Measurements from ENCODE around the gene SPCS1.

Gene SPCS1

GRCh38 chr3:52743152-52743551 is 37.2 kb downstream of the SPCS1 start:
- no peak overlapping the region for H3K4me3 ChIP-seq (ENCODE audit: low read depth, low read length)
- H3K27me3 ChIP-seq (ENCODE audit: control insufficient read depth, insufficient read depth, low read length), result no peaks in the 10 kb centered on the region
- H3K9ac ChIP-seq (ENCODE audit: low read depth, low read length), result no peak overlapping the region
- no peaks in the 10 kb centered on the region for H3K4me1 ChIP-seq (ENCODE audit: control insufficient read depth, insufficient read depth, low read length)
- H3K36me3 ChIP-seq (ENCODE audit: control insufficient read depth, insufficient read depth, low read length), result peaks cover 19% of the 10 kb centered on the region
- H3K9me3 ChIP-seq (ENCODE audit: control insufficient read depth, insufficient read depth, low read length), result no peaks in the 10 kb centered on the region

DNA sequence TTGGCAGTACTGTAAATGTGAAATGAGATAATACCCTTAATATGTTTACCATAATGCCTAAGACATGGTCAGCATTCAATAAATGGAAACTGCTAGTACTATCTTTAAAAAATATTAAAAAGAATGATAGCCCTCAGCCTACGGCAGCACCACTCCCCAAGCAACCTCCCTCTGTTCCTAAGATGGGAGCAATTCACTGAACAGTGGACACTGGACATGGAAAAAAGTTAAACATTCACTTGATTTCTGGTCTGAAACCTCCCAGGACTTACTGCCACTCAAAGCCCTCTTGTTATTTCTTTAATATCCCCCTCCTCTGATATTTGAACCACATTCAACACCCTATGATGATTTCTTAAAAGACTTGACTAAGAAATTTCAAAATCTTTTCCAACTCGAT is 37.8 kb downstream of the SPCS1 start:
- no peak overlapping the region for H3K9ac ChIP-seq (ENCODE audit: low read depth, low read length)
- peaks cover 19% of the 10 kb centered on the region for H3K36me3 ChIP-seq (ENCODE audit: control insufficient read depth, insufficient read depth, low read length)
- H3K4me3 ChIP-seq (ENCODE audit: low read depth, low read length), result no peak overlapping the region
- no peaks in the 10 kb centered on the region for H3K4me1 ChIP-seq (ENCODE audit: control insufficient read depth, insufficient read depth, low read length)
- H3K9me3 ChIP-seq (ENCODE audit: control insufficient read depth, insufficient read depth, low read length), result no peaks in the 10 kb centered on the region
- no peaks in the 10 kb centered on the region for H3K27me3 ChIP-seq (ENCODE audit: control insufficient read depth, insufficient read depth, low read length)

DNA sequence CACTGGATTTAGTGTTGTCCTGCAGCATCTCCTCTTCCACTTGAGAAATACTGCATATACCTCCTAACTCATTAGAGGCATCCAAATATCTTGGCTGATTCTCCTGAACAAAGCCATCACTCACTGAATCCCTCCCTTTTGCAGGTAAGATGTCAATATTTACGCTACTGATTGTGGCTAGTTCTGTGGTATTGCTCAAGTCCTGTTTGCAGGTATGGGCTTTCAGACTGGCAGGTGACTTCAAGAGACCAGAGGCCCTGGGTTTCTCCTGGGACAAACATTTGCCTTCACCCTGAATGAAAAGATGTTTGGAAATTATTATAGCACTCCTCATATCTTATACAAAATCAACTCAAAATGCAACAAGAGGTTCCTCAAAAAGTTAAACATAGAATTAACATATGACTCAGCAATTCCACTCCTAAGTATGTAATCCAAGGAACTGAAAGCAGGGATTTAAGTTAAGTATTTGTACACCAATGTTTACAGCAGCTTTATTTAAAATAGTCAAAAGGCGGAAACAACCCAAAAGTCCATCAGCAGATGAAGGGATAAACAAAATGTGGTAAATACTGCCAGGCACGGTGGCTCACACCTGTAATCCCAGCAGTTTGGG is 46.2 kb downstream of the SPCS1 start:
- Histone ChIP-seq H3K9me3 (ENCODE audit: control insufficient read depth, insufficient read depth, low read length) (no peaks in the 10 kb centered on the region), H3K4me1 (ENCODE audit: control insufficient read depth, insufficient read depth, low read length) (no peaks in the 10 kb centered on the region), H3K36me3 (ENCODE audit: control insufficient read depth, insufficient read depth, low read length) (peaks cover 14% of the 10 kb centered on the region), H3K9ac (ENCODE audit: low read depth, low read length) (no peak overlapping the region), H3K27me3 (ENCODE audit: control insufficient read depth, insufficient read depth, low read length) (no peaks in the 10 kb centered on the region), H3K4me3 (ENCODE audit: low read depth, low read length) (no peak overlapping the region)

DNA sequence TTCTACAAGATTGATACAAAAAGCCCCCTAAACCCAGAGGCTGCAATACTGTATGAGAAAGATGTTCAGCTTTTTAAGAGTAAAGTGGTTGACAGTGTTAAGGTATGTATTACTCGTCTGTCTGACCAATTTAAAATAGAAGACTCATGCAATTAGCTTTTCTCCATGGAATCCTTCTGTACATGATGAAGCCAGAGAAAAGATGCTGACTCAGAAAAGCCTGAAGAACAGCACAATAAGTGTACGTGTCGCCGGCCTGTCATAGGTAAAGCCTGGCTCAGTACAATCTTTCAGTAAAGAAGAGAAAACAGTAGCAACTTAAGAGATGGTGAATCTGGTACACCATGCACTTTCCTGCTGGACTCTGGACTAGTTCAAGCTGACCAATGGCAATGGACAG is 48.5 kb downstream of the SPCS1 start:
- no peaks in the 10 kb centered on the region for H3K4me1 ChIP-seq (ENCODE audit: control insufficient read depth, insufficient read depth, low read length)
- no peaks in the 10 kb centered on the region for H3K27me3 ChIP-seq (ENCODE audit: control insufficient read depth, insufficient read depth, low read length)
- no peak overlapping the region for H3K4me3 ChIP-seq (ENCODE audit: low read depth, low read length)
- peaks cover 11% of the 10 kb centered on the region for H3K36me3 ChIP-seq (ENCODE audit: control insufficient read depth, insufficient read depth, low read length)
- H3K9ac ChIP-seq (ENCODE audit: low read depth, low read length), result no peak overlapping the region
- H3K9me3 ChIP-seq (ENCODE audit: control insufficient read depth, insufficient read depth, low read length), result no peaks in the 10 kb centered on the region

- Histone ChIP-seq H3K9ac (ENCODE audit: low read depth, low read length) (no peak overlapping the region), H3K27me3 (ENCODE audit: control insufficient read depth, insufficient read depth, low read length) (no peaks in the 10 kb centered on the region), H3K36me3 (ENCODE audit: control insufficient read depth, insufficient read depth, low read length) (peaks cover 6% of the 10 kb centered on the region), H3K4me1 (ENCODE audit: control insufficient read depth, insufficient read depth, low read length) (no peaks in the 10 kb centered on the region), H3K9me3 (ENCODE audit: control insufficient read depth, insufficient read depth, low read length) (no peaks in the 10 kb centered on the region), H3K4me3 (ENCODE audit: low read depth, low read length) (no peak overlapping the region)
These were observed 50.2 kb downstream of the SPCS1 start for GRCh38 chr3:52756141-52756540.

All from iPS-15b (cell line).